Activated T-cell treated with anti-CD3 and anti-CD28 coated beads, Interleukin-2, amount 50 U/mL, for 1 hour (primary cell): Measurements from ENCODE around the gene FOXI3.
"Not testable (repeated sequence)": the region's sequence is repeated elsewhere in the genome, so short reads cannot be mapped to it uniquely, and the experiment has no call there.

Experiments used
- DNase-seq: peaks from one replicate; pipeline ENCODE4 v3.0.0-alpha.2; 2020

Gene FOXI3

GRCh38 chr2:88437010-88437409, 15.5 kb downstream of the FOXI3 start:
- DNase-seq = no peak

- DNase-seq = no peak
Measured at GRCh38 chr2:88429929-88430328, 22.6 kb downstream of the FOXI3 start.

- no peak for DNase-seq
Measured at GRCh38 chr2:88423733-88424132, 28.8 kb downstream of the FOXI3 start.

- not testable (repeated sequence) for DNase-seq
Measured at GRCh38 chr2:88419051-88419450, 33.4 kb downstream of the FOXI3 start.

GRCh38 chr2:88416016-88416663, 36.4 kb downstream of the FOXI3 start:
- DNase-seq = no peak

- not testable (repeated sequence) for DNase-seq
Measured at GRCh38 chr2:88408870-88409269, 43.6 kb downstream of the FOXI3 start.

GRCh38 chr2:88400037-88400767, 52.3 kb downstream of the FOXI3 start:
- DNase-seq = no peak

- DNase-seq = no peak
Measured at GRCh38 chr2:88398180-88398579, 54.3 kb downstream of the FOXI3 start.
